Upper lobe of right lung (tissue), 1 donor: Measurements from ENCODE around the gene NDUFB11. TPM values are rescaled to one million over a fixed set of nuclear protein-coding genes. Genes with fewer than 3 reads are reported as not detected.

Experiments used
- ATAC-seq: fragments of 200-7000 bp; cut with Tn5 transposase; one replicate; pipeline ENCODE4 v1.9.1; 2020; ENCODE audit warnings: mild to moderate bottlenecking, moderate library complexity
- DNase-seq: peaks from one replicate; pipeline ENCODE4 v3.0.0-alpha.2; 2020
- H3K27ac ChIP-seq: fragments of 200-600 bp; one replicate; pipeline ENCODE4 v1.8.0; 2022
- H3K27me3 ChIP-seq: fragments of 200-600 bp; one replicate; pipeline ENCODE4 v1.8.0; 2022; ENCODE audit warnings: mild to moderate bottlenecking
- H3K36me3 ChIP-seq: fragments of 200-600 bp; one replicate; pipeline ENCODE4 v1.8.0; 2022
- H3K4me1 ChIP-seq: fragments of 200-600 bp; one replicate; pipeline ENCODE4 v1.8.0; 2022
- H3K4me3 ChIP-seq: fragments of 200-600 bp; one replicate; pipeline ENCODE4 v1.8.0; 2022; ENCODE audit warnings: mild to moderate bottlenecking
- H3K9me3 ChIP-seq: fragments of 200-600 bp; one replicate; pipeline ENCODE4 v1.8.0; 2022
- CTCF ChIP-seq: fragments of 200-600 bp; IDR thresholded peaks from one replicate; pipeline ENCODE4 v1.8.0; 2022; ENCODE audit warnings: antibody characterized with exemption
- intact Hi-C: fragments of 100-400 bp; cut with DNase I; formaldehyde crosslinking; loops from one replicate; pipeline ENCODE4 v1.11.0; 2022
- total RNA-seq: library from RNA; stranded (reverse); fragmentation: NEBNext Ultra II Directional; extraction: Animal tissue kit (Norgen Biotek cat#: 25700); gene quantifications from one replicate; pipeline ENCODE4 v1.2.1, GENCODE V29; 2021
- donor health status: DM: no; HTN: yes; CAD: no; lungs with severe emphysema.

Gene NDUFB11
- total RNA-seq, 1 donor from 2014 or later, result 57.4 TPM

GRCh38 chrX:47174846-47175587 is 30.5 kb upstream of the NDUFB11 start:
- Histone ChIP-seq H3K4me1 (no peaks in the 10 kb centered on the region), H3K36me3 (peaks cover 22% of the 10 kb centered on the region), H3K9me3 (no peaks in the 10 kb centered on the region), H3K4me3 (no peak overlapping the region), H3K27ac (no peak overlapping the region), H3K27me3 (no peaks in the 10 kb centered on the region)
- TF ChIP-seq CTCF, result no peak
- ATAC-seq (no peak), DNase-seq (no peak)
- intact Hi-C loops, result no loop called here

- no peak for ATAC-seq
- Histone ChIP-seq H3K4me3 (no peak overlapping the region), H3K4me1 (no peaks in the 10 kb centered on the region), H3K27ac (no peak overlapping the region), H3K27me3 (no peaks in the 10 kb centered on the region), H3K9me3 (no peaks in the 10 kb centered on the region), H3K36me3 (peaks cover 26% of the 10 kb centered on the region)
- no peak for TF ChIP-seq CTCF
- intact Hi-C loops, result no loop called here
- DNase-seq, result no peak
Measured at GRCh38 chrX:47174376-47174775, 29.9 kb upstream of the NDUFB11 start.

- DNase-seq, result peak; percentile 16
- Histone ChIP-seq H3K27ac (no peak overlapping the region), H3K27me3 (no peaks in the 10 kb centered on the region)
Measured at GRCh38 chrX:47172971-47173792, 28.7 kb upstream of the NDUFB11 start.

GRCh38 chrX:47172549-47172948 is 28.0 kb upstream of the NDUFB11 start:
- no peak for ATAC-seq
- H3K36me3 ChIP-seq, result peaks cover 26% of the 10 kb centered on the region
- H3K27me3 ChIP-seq, result no peaks in the 10 kb centered on the region
- H3K9me3 ChIP-seq, result no peaks in the 10 kb centered on the region
- no peak overlapping the region for H3K4me3 ChIP-seq
- H3K27ac ChIP-seq, result no peak overlapping the region
- intact Hi-C loops, result no loop called here
- no peak for TF ChIP-seq CTCF
- peak; percentile 12 for DNase-seq
- H3K4me1 ChIP-seq, result no peaks in the 10 kb centered on the region

More at GRCh38 chrX:47172971-47173792, 28.7 kb upstream of the NDUFB11 start:
- Histone ChIP-seq H3K4me1 (no peaks in the 10 kb centered on the region), H3K4me3 (no peak overlapping the region), H3K9me3 (no peaks in the 10 kb centered on the region), H3K36me3 (peaks cover 26% of the 10 kb centered on the region)
- no peak for TF ChIP-seq CTCF
- no peak for ATAC-seq
- intact Hi-C loops, result no loop called here

- Histone ChIP-seq H3K27me3 (no peaks in the 10 kb centered on the region), H3K36me3 (peaks cover 22% of the 10 kb centered on the region), H3K4me1 (no peaks in the 10 kb centered on the region), H3K4me3 (no peak overlapping the region), H3K27ac (no peak overlapping the region), H3K9me3 (no peaks in the 10 kb centered on the region)
- TF ChIP-seq CTCF, result no peak
- DNase-seq (peak; percentile 0), ATAC-seq (no peak)
- intact Hi-C loops, result no loop called here
Measured at GRCh38 chrX:47171996-47172395, 27.5 kb upstream of the NDUFB11 start.
